ENCODE measurements around the gene PTPRT. TPM values are rescaled to one million over a fixed set of nuclear protein-coding genes. Genes with fewer than 3 reads are reported as not detected.

PTPRT gene
- total and polyA plus RNA-seq, 10 of the 15 experiments (the other 5 are each of a cell fraction or from before 2014, with no cell fraction given): not detected

- Histone ChIP-seq H3K4me2 (ENCODE audit: control insufficient read depth, insufficient read depth) (no peak overlapping the region), H3K9me3 (replicated peaks; ENCODE audit: control insufficient read depth, insufficient read depth, low read length) (no peaks in the 10 kb centered on the region), H3K36me3 (ENCODE audit: control insufficient read depth in 2 of 2, insufficient read depth in 2 of 2, low read length in 1 of 2) (no peaks in the 10 kb centered on the region), H3K4me3 (no peak overlapping the region), H3K4me1 (ENCODE audit: control insufficient read depth, insufficient read depth, low read length) (no peaks in the 10 kb centered on the region), H3K79me2 (ENCODE audit: control insufficient read depth, insufficient read depth, low read length) (no peaks in the 10 kb centered on the region), H3K9ac (ENCODE audit: control insufficient read depth, insufficient read depth, low read length) (no peak overlapping the region), H3K27ac (ENCODE audit: control insufficient read depth, insufficient read depth) (no peak overlapping the region), H3K27me3 (replicated peaks in 1 of 2; ENCODE audit: control insufficient read depth in 2 of 2, insufficient read depth in 2 of 2, low read length in 1 of 2) (no peaks in the 10 kb centered on the region), H2AFZ (ENCODE audit: control insufficient read depth, low read depth, low read length) (no peak overlapping the region), H4K20me1 (ENCODE audit: control insufficient read depth, insufficient read depth) (no peaks in the 10 kb centered on the region)
- ChIA-PET POLR2A (no interaction called here), SMC1A (ENCODE audit: uncharacterized antibody, unreplicated experiment) (interaction anchor here (0.9 kb wide), 1 partner anchor 62 kb away, joined by 3 read pairs; no protein-coding TSS in a partner anchor), CTCF (interaction anchor here (0.7 to 1.4 kb wide), 2 partner anchors 13 to 16 kb away, joined by 3 read pairs; no protein-coding TSS in a partner anchor), RAD21 (ENCODE audit: unreplicated experiment) (no interaction called here)
- FAIRE-seq (no peak), DNase-seq (ENCODE audit: low read depth, low spot score) (no peak), ATAC-seq (no peak)
- TF ChIP-seq EP300 (IDR thresholded peaks at IDR 0.05; ENCODE audit: borderline replicate concordance in 1 of 2, control insufficient read depth in 1 of 2, low read depth in 2 of 2, low read length in 2 of 2): no peak
- TF ChIP-seq RAD21 (IDR thresholded peaks at IDR 0.05; ENCODE audit: insufficient read depth, low read depth, low read length): peak; percentile 13; the same call in 1 of the 2 replicates
- no peak for TF ChIP-seq PAX8 (IDR thresholded peaks at IDR 0.05)
- in situ Hi-C loops (cut with MboI) (no loop called here), intact Hi-C loops (cut with micrococcal nuclease; ENCODE audit: unreplicated experiment) (no loop called here)
- WGBS (ENCODE audit: insufficient coverage, insufficient replicate concordance, low lambda C conversion rate, missing lambda C conversion rate): 9% methylated on average over 1 of the region's 1 CpG
- no TSS peak for BruUV-seq (replicated peaks)
Measured at GRCh38 chr20:42027746-42028268, 1161.9 kb downstream of the PTPRT start.

GRCh38 chr20:42026599-42026998 is 1163.1 kb downstream of the PTPRT start:
- Histone ChIP-seq H3K4me2 (ENCODE audit: control insufficient read depth, insufficient read depth) (no peak overlapping the region), H3K4me1 (ENCODE audit: control insufficient read depth, insufficient read depth, low read length) (no peaks in the 10 kb centered on the region), H3K27me3 (replicated peaks in 1 of 2; ENCODE audit: control insufficient read depth in 2 of 2, insufficient read depth in 2 of 2, low read length in 1 of 2) (no peaks in the 10 kb centered on the region), H2AFZ (ENCODE audit: control insufficient read depth, low read depth, low read length) (no peak overlapping the region), H3K9me3 (replicated peaks; ENCODE audit: control insufficient read depth, insufficient read depth, low read length) (no peaks in the 10 kb centered on the region), H3K4me3 (no peak overlapping the region), H3K36me3 (ENCODE audit: control insufficient read depth in 2 of 2, insufficient read depth in 2 of 2, low read length in 1 of 2) (no peaks in the 10 kb centered on the region), H3K9ac (ENCODE audit: control insufficient read depth, insufficient read depth, low read length) (no peak overlapping the region), H3K79me2 (ENCODE audit: control insufficient read depth, insufficient read depth, low read length) (no peaks in the 10 kb centered on the region), H4K20me1 (ENCODE audit: control insufficient read depth, insufficient read depth) (no peaks in the 10 kb centered on the region), H3K27ac (ENCODE audit: control insufficient read depth, insufficient read depth) (no peak overlapping the region)
- FAIRE-seq (no peak), DNase-seq (ENCODE audit: low read depth, low spot score) (no peak), ATAC-seq (no peak)
- intact Hi-C loops (cut with micrococcal nuclease; ENCODE audit: unreplicated experiment) (no loop called here), in situ Hi-C loops (cut with MboI) (no loop called here)
- POLR2A ChIA-PET: no interaction called here
- CTCF ChIA-PET: no interaction called here
- no TSS peak for BruUV-seq (replicated peaks)
- 54% methylated on average over 4 of the region's 4 CpGs for WGBS (ENCODE audit: insufficient coverage, insufficient replicate concordance, low lambda C conversion rate, missing lambda C conversion rate)
- SMC1A ChIA-PET (ENCODE audit: uncharacterized antibody, unreplicated experiment): interaction anchor here (0.7 kb wide), 1 partner anchor 285 kb away, joined by 3 read pairs; no protein-coding TSS in a partner anchor
- RAD21 ChIA-PET (ENCODE audit: unreplicated experiment): no interaction called here
- no peak for TF ChIP-seq ZNF217 (IDR thresholded peaks at IDR 0.05)
- TF ChIP-seq ZSCAN29 (IDR thresholded peaks at IDR 0.05): no peak
- no peak for TF ChIP-seq BACH1 (IDR thresholded peaks at IDR 0.05; ENCODE audit: borderline replicate concordance)
- no peak for TF ChIP-seq IRF4 (IDR thresholded peaks at IDR 0.05; ENCODE audit: low read depth, low read length)
- no peak for TF ChIP-seq EZH2 (IDR thresholded peaks at IDR 0.05; ENCODE audit: borderline replicate concordance, control insufficient read depth, low read depth, low read length)
- no peak for TF ChIP-seq CBFB (IDR thresholded peaks at IDR 0.05; ENCODE audit: low read depth)
- no peak for TF ChIP-seq TBL1XR1 (IDR thresholded peaks at IDR 0.05; ENCODE audit: low read depth, low read length)
- TF ChIP-seq USF2 (IDR thresholded peaks at IDR 0.05; ENCODE audit: borderline replicate concordance, low read depth, low read length): no peak
- TF ChIP-seq KDM1A (IDR thresholded peaks at IDR 0.05; ENCODE audit: borderline replicate concordance): no peak
- TF ChIP-seq ATF2 (IDR thresholded peaks at IDR 0.05; ENCODE audit: low read length): no peak
- no peak for TF ChIP-seq CTCF (IDR thresholded peaks at IDR 0.05 in 2 of 3, conservative IDR thresholded peaks at IDR 0.05 in 1 of 3; ENCODE audit: control insufficient read depth in 2 of 3, extremely low read depth in 1 of 3, insufficient read depth in 1 of 3, low read depth in 3 of 3, low read length in 3 of 3)
